Upper lobe of left lung (tissue), 6 donors: ENCODE results near the gene CCDC159. TPM values are rescaled to one million over a fixed set of nuclear protein-coding genes. Genes with fewer than 3 reads are reported as not detected.
A peak's percentile ranks its signal among the peaks of the same experiment; 100 is the strongest.

Experiments
- ATAC-seq, 2 donors: fragments of 200-7000 bp; cut with Tn5 transposase; one replicate each; pipeline ENCODE4 v1.9.1; 2022; ENCODE audit warnings: mild to moderate bottlenecking in 2 of 2, moderate library complexity in 2 of 2; ENCODE audit not compliant: low FRiP score in 2 of 2
- DNase-seq, 2 donors: peaks; one replicate each; pipeline ENCODE4 v3.0.0-alpha.2; 2019 to 2020
- H3K27ac ChIP-seq, 4 donors: fragments of 200-600 bp; sonication (generic); one replicate each; pipeline ENCODE4 v1.5.1; 2016 to 2019
- H3K27me3 ChIP-seq, 4 donors: fragments of 200-600 bp; sonication (generic); one replicate each; pipeline ENCODE4 v1.5.1; 2017 to 2019
- H3K36me3 ChIP-seq, 4 donors: fragments of 200-600 bp; sonication (generic); one replicate each; pipeline ENCODE4 v1.5.1; 2016 to 2019
- H3K4me1 ChIP-seq, 4 donors: fragments of 200-600 bp; sonication (generic); one replicate each; pipeline ENCODE4 v1.5.1; 2018 to 2019
- H3K4me3 ChIP-seq, 4 donors: fragments of 200-600 bp; sonication (generic); one replicate each; pipeline ENCODE4 v1.5.1; 2017 to 2019; ENCODE audit warnings: mild to moderate bottlenecking in 2 of 4, moderate library complexity in 1 of 4
- H3K9me3 ChIP-seq, 4 donors: fragments of 200-600 bp; sonication (generic); one replicate each; pipeline ENCODE4 v1.5.1; 2018 to 2019
- CTCF ChIP-seq, 6 experiments: fragments of 450-650 bp in 4 of 6; fragments of 200-600 bp in 2 of 6; sonication (generic) in 2 of 6; IDR thresholded peaks; one replicate each; pipeline ENCODE4 v1.5.1; 2016 to 2019; ENCODE audit warnings: antibody characterized with exemption in 6 of 6
- EP300 ChIP-seq, 4 donors: sonication (generic); formaldehyde crosslinking; IDR thresholded peaks; one replicate each; pipeline ENCODE4 v1.5.1; 2017; ENCODE audit warnings: antibody characterized with exemption in 4 of 4, control low read depth in 2 of 4
- POLR2A ChIP-seq, 4 donors: fragments of 450-650 bp; IDR thresholded peaks; one replicate each; pipeline ENCODE4 v1.5.1; 2016 to 2017; ENCODE audit warnings: antibody characterized with exemption in 4 of 4, mild to moderate bottlenecking in 2 of 4
- POLR2AphosphoS5 ChIP-seq, 2 donors: sonication (generic); formaldehyde crosslinking; IDR thresholded peaks; one replicate each; pipeline ENCODE4 v1.5.1; 2017; ENCODE audit warnings: antibody characterized with exemption in 2 of 2
- WGBS, 2 donors: methylation state at CpG; one replicate each; pipeline ENCODE4 v1.1.5; 2017 to 2018; 5-methylcytosine and 5-hydroxymethylcytosine counted together
- total RNA-seq, 6 donors: library from RNA; depleted of rRNA in 4 of 6; stranded (reverse); fragments of >200 nt in 4 of 6; gene quantifications; one replicate each; pipeline versions ENCODE4 v1.1.0 to v1.2.1, GENCODE V29; 2016 to 2021
- donor health status: DM: no; HTN: no; CAD: no; lungs with moderate emphysema.
- donor health status: DM: no; HTN: yes; CAD: no; lungs with severe emphysema.

The CCDC159 gene
- total RNA-seq = 100 to 1,000 TPM in 1 of 6 donors, 10 to 100 TPM in 5; 17.5 to 176 (median 33.3) TPM

DNA sequence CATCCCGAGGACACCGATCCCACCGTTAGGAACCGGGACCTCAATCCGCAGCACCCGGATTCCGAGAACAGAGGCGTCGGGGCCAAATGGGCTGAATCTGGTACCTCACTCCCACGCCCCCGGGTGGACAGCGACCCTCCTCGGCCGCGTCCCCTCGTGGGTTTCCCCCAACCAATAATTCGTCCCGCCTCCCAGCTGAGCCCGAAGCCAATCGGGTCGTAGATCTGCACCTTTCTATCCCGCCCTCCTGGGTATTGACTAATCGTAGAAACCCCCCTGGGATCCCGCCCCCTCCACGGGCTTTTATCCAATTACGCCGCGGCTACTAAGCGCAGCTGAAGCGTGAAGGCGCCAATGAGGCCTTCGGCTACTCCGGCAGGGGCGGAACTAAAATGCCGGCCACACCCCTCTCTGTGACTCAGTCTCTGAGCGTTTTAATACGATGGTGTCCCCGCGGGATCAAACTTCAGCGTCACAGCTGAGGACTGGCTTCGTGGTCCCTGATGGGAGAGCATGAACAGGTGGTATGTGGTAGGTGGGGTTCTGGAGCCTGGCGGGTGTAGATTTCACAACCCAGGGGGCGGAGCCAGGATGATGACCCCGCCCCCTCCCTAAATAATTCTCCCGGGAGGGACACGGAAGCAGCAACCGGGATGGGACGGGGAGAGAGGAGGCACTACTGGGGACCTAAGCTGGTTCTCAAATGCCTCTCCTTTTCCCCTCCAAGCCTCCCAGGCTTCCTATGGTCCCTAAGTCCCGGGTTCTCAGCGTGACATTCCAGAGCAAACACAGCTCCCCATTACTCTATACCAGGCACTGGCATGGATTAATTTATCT, at the start of gene CCDC159, which contains the start of gene TMEM205:
Gene CCDC159 (plus strand): TSS at position 416 of the 837 bp plus-strand sequence. CDS start 88 bp downstream, at position 504.
Gene TMEM205 (minus strand): TSS at position 165 of the 837 bp plus-strand sequence. CDS start 649 bp downstream, outside the sequence.
- Histone ChIP-seq H3K4me1 (peaks cover 23 to 33% (median 27%) of the 10 kb centered on the region in 4 donors), H3K27me3 (no peaks in the 10 kb centered on the region), H3K27ac (peak within 1 kb of the TSS; percentile 80 to 91 (median 90)), H3K9me3 (peaks cover 0 to 5% (median 1%) of the 10 kb centered on the region in 4 donors), H3K36me3 (peaks cover 0 to 4% (median 2%) of the 10 kb centered on the region in 4 donors), H3K4me3 (peak within 1 kb of the TSS; percentile 67 to 83 (median 76))
- ATAC-seq = peak; percentile 97
- peak; percentile 87 to 98 for DNase-seq
- 0 to 1% methylated on average over 6 to 47 of the region's 50 CpGs for WGBS, 2 donors
- TF ChIP-seq CTCF (IDR thresholded peaks at IDR 0.05) = peak in 2 of 6 experiments; percentile 6 to 7
- TF ChIP-seq POLR2AphosphoS5 (IDR thresholded peaks at IDR 0.05) = peak in 1 of 2 donors; percentile 92
- TF ChIP-seq POLR2A (IDR thresholded peaks at IDR 0.05) = peak in 3 of 4 donors; percentile 46 to 84 (median 65)
- TF ChIP-seq EP300 (IDR thresholded peaks at IDR 0.05) = peak in 1 of 4 donors; percentile 83

DNA sequence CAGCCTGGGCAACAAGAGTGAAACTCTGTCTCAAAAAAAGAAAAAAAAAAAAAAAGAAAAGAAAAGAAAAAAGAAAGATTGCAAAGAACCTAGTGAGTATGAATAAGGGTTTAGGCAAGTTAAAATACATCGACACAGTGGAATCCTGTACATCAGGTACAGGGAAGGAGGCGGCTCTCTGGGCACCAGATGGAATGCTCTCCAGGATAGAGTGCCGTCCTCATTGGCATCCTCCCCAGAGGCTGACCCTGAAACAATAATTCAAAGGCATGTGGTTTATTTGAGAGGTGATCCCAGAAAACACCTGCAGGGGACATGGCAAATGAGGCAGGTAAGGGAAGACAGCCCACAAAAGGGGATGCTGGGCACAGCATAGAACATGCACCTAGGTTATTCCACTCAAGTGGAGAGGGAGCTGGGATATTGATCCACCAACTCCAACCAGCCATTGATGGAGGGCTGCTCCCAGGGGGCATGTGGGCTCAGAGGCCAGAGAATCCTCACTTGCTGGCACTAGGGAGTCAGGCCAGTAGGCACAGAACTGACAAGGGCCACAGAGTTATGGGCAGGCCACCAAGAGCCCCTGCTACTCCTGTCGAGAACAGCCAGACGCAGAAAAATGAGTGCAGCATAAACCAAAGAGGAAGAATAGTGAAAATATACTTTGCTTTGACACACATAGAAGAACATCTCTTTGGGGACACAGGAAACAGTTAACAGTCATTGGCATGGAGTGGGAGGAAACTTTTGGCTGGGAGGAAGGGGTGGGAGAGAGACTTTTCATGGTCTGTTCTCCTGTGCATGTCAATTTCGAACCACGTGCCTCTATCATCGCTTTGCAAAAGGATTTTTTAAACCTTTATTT, 46.1 kb upstream of the CCDC159 start:
- ATAC-seq (peak in 1 of 2 donors; percentile 27), DNase-seq (no peak)
- H3K27ac ChIP-seq = no peak overlapping the region
- H3K9me3 ChIP-seq = no peaks in the 10 kb centered on the region
- WGBS, 2 donors = 69 to 72% methylated on average over 8 of the region's 8 CpGs
- no peak overlapping the region for H3K4me3 ChIP-seq
- no peaks in the 10 kb centered on the region for H3K27me3 ChIP-seq
- H3K36me3 ChIP-seq = no peaks in the 10 kb centered on the region
- TF ChIP-seq POLR2AphosphoS5 (IDR thresholded peaks at IDR 0.05) (no peak), EP300 (IDR thresholded peaks at IDR 0.05) (no peak), CTCF (IDR thresholded peaks at IDR 0.05) (peak in 1 of 6 experiments; percentile 8)
- H3K4me1 ChIP-seq = peaks cover 5 to 12% (median 11%) of the 10 kb centered on the region in 4 donors

- no peak for TF ChIP-seq EP300 (IDR thresholded peaks at IDR 0.05)
- no peak for TF ChIP-seq POLR2A (IDR thresholded peaks at IDR 0.05)
- no peak for TF ChIP-seq CTCF (IDR thresholded peaks at IDR 0.05)
- no peak for TF ChIP-seq POLR2AphosphoS5 (IDR thresholded peaks at IDR 0.05)
- DNase-seq (no peak), ATAC-seq (no peak)
- H3K27me3 ChIP-seq = no peaks in the 10 kb centered on the region
- no peaks in the 10 kb centered on the region for H3K36me3 ChIP-seq
- no peak overlapping the region for H3K4me3 ChIP-seq
- no peaks in the 10 kb centered on the region for H3K9me3 ChIP-seq
- 86 to 87% methylated on average over 11 of the region's 11 CpGs for WGBS, 2 donors
- H3K27ac ChIP-seq = no peak overlapping the region
- peaks cover 3 to 12% (median 10%) of the 10 kb centered on the region in 4 donors for H3K4me1 ChIP-seq
Observed at GRCh38 chr19:11300811-11301120, 45.6 kb upstream of the CCDC159 start.

DNA sequence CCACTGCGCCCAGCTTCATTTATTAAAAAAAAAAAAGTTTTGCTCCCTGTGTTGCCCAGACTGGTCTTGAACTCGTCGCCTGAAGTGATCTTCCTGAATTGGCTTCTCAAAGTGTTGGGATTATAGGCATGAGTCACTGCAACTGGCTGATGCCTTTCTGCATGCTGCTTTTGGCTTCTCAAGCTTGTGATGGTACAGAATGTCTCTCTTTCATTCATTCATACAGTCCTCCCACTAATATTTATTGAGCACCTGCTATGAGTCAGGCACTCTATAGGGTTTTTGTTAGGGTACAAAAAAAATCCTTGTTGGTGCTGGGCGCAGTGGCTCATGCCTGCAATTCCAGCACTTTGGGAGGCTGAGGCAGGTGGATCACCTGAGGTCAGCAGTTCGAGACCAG, 41.4 kb upstream of the CCDC159 start:
- Histone ChIP-seq H3K27ac (no peak overlapping the region), H3K9me3 (no peaks in the 10 kb centered on the region), H3K36me3 (no peaks in the 10 kb centered on the region), H3K4me1 (no peaks in the 10 kb centered on the region), H3K4me3 (no peak overlapping the region), H3K27me3 (no peaks in the 10 kb centered on the region)
- WGBS, 2 donors = 91 to 93% methylated on average over 5 of the region's 5 CpGs
- TF ChIP-seq POLR2AphosphoS5 (IDR thresholded peaks at IDR 0.05) (no peak), CTCF (IDR thresholded peaks at IDR 0.05) (no peak), EP300 (IDR thresholded peaks at IDR 0.05) (no peak), POLR2A (IDR thresholded peaks at IDR 0.05) (no peak)
- ATAC-seq = no peak
- no peak for DNase-seq
